T-helper 1 cell treated with Interleukin-12 subunit alpha and Interleukin-12 subunit beta and Interleukin-4 antibody, amounts not matched to agents 30 ng/mL and 1 ng/mL, for 36 hours (primary cell): Measurements from ENCODE around the gene NFIA. TPM values are rescaled to one million over a fixed set of nuclear protein-coding genes. Genes with fewer than 3 reads are reported as not detected.
"Not testable (repeated sequence)": the region's sequence is repeated elsewhere in the genome, so short reads cannot be mapped to it uniquely, and the experiment has no call there.

Experiments
- intact Hi-C: fragments of 100-400 bp; cut with micrococcal nuclease; formaldehyde crosslinking; loops from one replicate; pipeline ENCODE4 v1.15.1; 2024
- total RNA-seq: library from RNA; stranded (reverse); gene quantifications from 2 replicates; pipeline ENCODE4 v1.2.3, GENCODE V29; 2022

NFIA gene
- total RNA-seq, 1 donor from 2014 or later = 0.66 TPM

- intact Hi-C loops = no loop called here
These were observed 42.3 kb downstream of the NFIA start for GRCh38 chr1:61124696-61125095.

GRCh38 chr1:61125263-61125662, 42.9 kb downstream of the NFIA start:
- intact Hi-C loops = no loop called here

DNA sequence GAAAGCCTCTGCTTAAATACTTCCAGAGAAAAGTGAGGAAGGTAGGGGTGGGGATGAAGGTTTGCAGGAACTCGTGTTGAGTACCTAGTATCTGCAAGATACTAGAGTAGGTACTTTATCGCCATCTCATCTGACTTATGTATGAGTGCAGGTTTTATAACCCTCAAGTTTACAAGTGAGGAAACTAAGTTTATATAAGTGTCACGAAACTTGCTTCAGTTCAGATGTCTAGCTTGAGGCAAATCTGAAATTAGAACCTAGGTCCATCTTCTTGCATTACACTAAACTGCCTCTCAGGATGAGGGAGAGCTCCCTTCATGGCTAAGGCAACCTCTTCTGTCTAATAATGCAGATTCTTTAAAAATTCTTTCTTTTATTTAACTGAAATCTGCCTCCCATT, 43.5 kb downstream of the NFIA start:
- intact Hi-C loops = no loop called here

DNA sequence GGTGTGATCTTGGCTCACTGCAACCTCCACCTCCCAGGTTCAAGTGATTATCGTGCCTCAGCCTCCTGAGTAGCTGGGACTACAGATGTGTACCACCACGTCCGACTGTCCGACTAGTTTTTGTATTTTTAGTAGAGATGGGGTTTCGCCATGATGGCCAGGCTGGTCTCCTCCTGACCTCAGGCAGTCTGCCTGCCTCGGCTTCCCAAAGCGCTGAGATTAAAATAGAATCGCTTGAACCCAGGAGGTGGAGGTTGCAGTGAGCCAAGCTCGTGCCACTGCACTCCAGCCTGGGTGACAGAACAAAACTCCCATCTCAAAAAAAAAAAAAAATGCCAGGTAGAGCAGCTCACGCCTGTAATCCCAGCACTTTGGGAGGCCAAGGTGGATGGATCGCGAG, 44.5 kb downstream of the NFIA start:
- intact Hi-C loops = not testable (repeated sequence)

GRCh38 chr1:61130338-61131000, 48.1 kb downstream of the NFIA start:
- intact Hi-C loops = no loop called here

- intact Hi-C loops = no loop called here
These were observed 48.9 kb downstream of the NFIA start for GRCh38 chr1:61131248-61131647.

- intact Hi-C loops = no loop called here
These were observed 49.4 kb downstream of the NFIA start for GRCh38 chr1:61131716-61132115.

DNA sequence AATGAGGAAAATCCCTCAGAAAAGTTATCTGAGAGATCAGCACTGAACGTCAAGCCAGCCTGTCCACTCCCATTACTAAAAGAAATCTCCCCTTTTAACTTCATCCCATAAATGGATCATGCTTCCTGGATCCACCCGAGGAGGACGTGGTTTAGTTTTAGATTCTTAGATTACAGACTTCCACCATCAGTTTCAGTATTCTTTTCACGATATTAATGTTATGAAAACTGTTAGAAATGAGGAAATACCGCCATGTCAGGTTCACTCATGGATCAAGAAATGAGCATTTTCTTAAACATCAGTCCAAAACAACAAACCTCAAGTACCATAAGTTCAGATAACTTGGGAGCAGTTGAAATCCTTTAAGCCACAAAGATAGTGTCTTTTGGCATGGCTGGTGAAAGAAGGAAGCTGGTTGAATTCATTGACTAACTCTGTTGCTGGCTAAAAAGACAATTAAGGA, 49.8 kb downstream of the NFIA start:
- intact Hi-C loops = no loop called here

DNA sequence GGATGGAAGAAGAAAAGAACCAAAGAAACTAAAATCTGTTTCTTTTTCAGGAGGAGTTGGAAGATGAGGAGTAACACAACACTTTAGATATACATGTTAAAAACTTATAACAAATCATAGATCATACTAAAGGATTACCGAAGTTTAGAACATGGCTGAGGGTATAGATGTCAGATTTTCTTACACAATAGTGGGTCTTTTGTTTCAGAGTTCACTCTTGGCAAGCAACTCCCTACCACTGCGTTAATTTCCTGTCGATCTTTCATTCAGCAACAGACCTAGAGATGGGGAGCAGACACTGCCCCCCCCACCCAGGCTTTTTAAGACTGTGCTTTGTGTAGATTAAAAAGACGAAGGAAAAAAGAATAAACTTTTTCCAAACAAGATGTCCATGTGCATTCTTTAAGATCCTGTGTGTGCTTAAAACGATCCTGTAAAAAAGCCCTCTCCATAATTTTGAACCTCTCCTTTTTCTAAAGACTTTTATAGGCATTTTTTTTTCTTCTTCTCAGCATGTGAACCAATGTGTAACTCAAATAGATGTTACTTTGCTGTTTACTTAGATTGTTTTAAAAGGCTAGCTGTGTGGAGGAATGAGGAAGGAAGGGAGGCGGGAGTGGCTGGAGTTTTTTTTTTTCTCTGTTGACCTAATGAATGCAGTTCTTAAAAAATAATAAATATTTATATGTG, 50.4 kb downstream of the NFIA start:
- intact Hi-C loops = no loop called here

DNA sequence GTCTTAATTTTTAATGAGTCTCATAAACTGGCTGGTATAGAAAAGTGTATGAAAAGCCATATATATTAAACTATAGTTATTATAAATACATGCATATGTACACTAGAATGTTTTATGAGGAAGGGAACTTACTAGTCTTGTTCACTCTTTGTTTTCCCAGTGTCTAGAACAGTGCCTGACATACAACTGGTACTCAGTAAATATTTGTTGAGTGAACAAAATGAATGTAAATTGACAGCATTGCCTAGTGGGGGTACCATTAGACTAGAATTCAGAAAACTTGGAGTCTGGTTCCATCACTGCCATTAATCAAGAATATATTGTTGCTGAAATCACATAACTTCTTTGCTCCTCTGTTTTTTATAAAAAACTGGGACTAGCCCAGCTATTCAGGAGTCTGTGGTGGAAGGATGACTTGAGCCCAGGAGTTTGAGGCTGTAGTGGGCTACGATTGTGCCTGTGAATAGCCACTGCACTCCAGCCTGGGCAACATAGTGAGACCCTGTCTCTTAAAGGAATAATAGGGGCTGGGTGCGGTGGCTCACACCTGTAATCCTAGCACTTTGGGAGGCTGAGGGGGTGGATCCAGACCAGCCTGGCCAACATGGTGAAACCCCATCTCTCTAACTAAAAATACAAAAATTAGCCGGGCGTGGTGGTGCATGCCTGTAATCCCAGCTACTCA, 51.1 kb downstream of the NFIA start:
- intact Hi-C loops = no loop called here

DNA sequence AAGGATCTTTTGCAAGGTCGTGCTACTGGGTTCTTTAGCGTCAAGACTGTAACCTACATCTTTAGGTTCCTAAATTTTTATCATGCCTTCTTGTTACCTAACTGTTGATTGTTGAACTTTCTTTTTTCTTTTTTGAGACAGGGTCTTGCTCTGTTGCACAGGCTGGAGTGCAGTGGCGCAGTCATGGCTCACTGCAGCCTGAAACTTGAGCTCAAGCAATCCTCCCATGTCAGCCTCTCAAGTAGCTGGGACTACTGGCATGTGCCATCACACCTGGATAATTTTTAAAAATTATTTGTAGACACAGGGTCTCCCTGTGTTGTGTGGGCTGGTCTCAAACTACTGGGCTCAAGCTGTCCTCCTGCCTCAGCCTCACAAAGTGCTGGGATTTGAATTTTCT, 52.9 kb downstream of the NFIA start:
- intact Hi-C loops = no loop called here

DNA sequence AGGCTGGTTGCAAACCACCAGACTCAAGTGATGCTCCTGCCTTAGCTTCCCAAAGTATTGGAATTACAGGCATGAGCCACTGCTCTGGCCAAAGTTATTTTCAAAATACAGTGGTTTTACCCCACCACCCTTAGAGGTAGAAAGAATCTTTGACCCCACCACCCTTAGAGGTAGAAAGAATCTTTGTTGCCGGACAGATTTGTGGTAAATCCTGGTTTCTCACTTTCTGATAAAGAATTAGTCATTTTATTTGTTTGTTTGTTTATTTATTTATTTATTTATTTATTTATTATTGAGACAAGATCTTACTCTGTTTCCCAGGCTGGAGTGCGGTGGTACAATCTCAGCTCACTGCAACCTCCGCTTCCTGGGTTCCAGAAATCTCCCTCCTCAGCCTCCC, 55.9 kb downstream of the NFIA start:
- intact Hi-C loops = no loop called here

DNA sequence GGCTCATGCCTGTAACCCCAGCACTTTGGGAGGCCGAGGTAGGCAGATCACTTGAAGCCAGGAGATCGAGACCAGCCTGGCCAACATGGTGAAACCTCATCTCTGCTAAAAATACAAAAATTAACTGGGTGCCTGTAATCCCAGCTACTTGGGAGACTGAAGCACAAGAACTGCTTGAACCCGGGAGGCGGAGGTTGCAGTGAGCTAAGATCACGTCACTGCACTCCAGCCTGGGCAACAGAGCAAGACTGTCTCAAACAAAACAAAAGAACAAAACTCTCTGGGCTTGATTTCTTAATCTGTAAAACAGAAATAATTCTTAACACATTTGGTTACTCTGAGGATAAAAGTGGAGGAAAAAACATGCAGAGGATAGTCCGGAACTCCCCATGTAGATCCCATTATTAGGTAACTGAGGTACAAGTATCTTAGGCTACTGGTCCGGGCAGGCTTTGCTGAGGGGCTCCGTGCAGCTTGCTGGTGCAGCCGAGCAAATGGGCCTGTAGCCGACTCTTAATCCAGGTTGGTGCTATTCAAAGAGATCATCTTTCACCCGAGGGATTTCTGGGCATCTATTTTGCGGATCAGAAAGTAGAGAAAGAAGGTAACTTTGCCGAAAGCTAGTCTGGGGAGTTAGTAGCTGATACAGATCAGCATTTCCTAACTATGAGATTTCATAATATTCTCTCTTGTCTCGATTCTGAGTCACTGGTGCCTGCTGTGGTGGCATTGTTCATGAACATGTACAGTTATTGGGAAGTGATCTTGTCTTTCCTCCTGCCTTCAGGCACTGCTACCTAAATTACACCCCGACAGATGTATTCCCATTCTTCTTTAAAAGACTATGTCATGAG, 56.8 kb downstream of the NFIA start:
- intact Hi-C loops = no loop called here

GRCh38 chr1:61139775-61140549, 57.6 kb downstream of the NFIA start:
- intact Hi-C loops = no loop called here

DNA sequence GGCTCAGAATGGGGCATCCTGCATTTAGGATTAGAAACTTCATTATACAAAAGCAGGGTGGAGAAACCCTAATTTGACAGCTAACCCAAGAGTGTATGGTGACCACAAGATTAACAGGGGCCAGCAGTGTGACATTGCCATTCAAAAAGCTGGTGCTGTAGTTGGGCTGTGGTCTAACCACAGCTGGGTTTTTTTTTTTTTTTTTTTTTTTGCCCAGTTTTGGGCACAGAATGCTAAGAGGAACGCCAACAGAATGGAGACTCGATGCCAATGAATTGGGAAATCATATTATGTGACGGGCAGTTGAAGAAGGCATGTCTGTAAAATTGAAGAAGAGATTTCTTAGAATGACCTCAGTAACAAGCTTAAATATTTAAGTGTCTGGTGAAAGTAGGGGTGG, 58.4 kb downstream of the NFIA start:
- intact Hi-C loops = no loop called here

DNA sequence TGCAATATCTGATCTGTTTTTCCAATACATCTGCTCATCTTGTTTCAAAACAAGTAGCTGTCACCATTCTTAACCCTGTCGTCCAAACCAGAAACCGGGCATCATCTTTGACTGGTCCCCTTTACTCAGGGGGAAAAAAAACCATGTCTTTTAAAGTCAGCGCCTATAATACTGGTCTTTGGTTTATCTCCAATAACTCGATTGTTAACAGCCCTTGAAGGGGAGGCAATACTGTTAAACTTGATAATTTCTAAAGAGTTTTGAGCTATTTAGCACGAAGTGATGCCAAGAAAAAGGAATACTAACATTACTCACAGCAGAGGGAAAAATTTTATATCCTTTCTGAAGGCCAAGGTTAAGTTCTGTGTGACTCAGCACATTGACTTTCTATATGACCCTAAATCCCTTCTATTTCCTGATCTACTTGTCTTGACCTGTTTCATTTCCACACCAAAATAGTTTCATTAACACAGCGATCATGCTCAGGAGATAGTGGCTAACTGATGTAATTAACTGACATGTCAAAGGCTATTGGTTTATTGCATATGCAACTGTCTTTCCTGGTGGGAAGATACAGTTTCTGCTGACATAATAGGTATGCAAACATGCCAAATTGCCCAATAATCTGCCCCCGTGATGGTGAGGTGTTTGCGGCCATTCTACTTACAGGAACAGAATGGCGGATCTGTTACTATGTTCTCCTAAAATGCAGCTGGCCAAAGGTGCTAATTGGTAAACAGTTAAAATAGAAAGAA, 59.1 kb downstream of the NFIA start:
- intact Hi-C loops = no loop called here

DNA sequence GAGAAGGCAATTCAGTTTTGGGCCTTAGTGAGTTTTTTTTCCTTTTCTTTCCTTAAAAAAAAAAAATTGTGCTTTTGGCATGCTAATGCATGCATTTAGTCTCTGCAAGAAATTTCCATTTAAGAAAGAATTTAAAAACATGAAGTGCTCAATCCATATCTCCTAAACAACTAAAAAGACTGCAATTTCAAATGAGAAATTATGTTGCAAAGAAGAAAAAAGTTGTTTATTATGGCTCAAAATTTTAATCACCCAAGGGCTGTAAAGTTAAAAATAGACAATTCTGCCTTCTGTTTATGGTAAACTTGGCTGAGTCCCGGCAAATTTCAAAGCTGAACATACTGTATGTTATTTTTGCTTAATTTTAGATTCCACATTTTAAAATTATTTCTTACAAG, 59.7 kb downstream of the NFIA start:
- intact Hi-C loops = no loop called here

GRCh38 chr1:61142726-61143500, 60.6 kb downstream of the NFIA start:
- intact Hi-C loops = no loop called here

GRCh38 chr1:61143821-61144424, 61.6 kb downstream of the NFIA start:
- intact Hi-C loops = no loop called here
